SK-N-SH treated with all-trans-retinoic acid at 6 μM for 48 hours (cell line): ENCODE measurements around the gene AGMO.
"Not testable (repeated sequence)": the region's sequence is repeated elsewhere in the genome, so short reads cannot be mapped to it uniquely, and the experiment has no call there.

Source experiments
- ATAC-seq: fragments of 200-7000 bp; cut with Tn5 transposase; 3 replicates; pipeline ENCODE4 v1.9.1; 2020; ENCODE audit warnings: mild to moderate bottlenecking, moderate library complexity
- ARNTL ChIP-seq: fragments of 450-650 bp; formaldehyde crosslinking; IDR thresholded peaks from 2 replicates; pipeline ENCODE4 v1.5.0; 2020; ENCODE audit warnings: low read depth, mild to moderate bottlenecking, moderate library complexity, borderline replicate concordance
- BACH2 ChIP-seq: fragments of 250-450 bp; sonication (Bioruptor Pico); IDR thresholded peaks from 2 replicates; pipeline ENCODE4 v1.9.0; 2021; ENCODE audit warnings: mild to moderate bottlenecking, borderline replicate concordance
- ESRRG ChIP-seq: fragments of 250-450 bp; sonication (Bioruptor Pico); IDR thresholded peaks from 2 replicates; pipeline ENCODE4 v1.6.1; 2021; ENCODE audit warnings: mild to moderate bottlenecking
- GLIS3 ChIP-seq: fragments of 250-450 bp; sonication (Bioruptor Pico); IDR thresholded peaks from 2 replicates; pipeline ENCODE4 v1.5.0; 2020; ENCODE audit warnings: mild to moderate bottlenecking, moderate library complexity
- ISL1 ChIP-seq: fragments of 250-450 bp; sonication (Bioruptor Pico); IDR thresholded peaks from 2 replicates; pipeline ENCODE4 v2.1.2; 2022; ENCODE audit warnings: mild to moderate bottlenecking, moderate library complexity
- RARB ChIP-seq: fragments of 250-450 bp; sonication (Bioruptor Pico); IDR thresholded peaks from 2 replicates; pipeline ENCODE4 v1.8.0; 2021; ENCODE audit warnings: mild to moderate bottlenecking, moderate library complexity
- SNAI2 ChIP-seq: fragments of 250-450 bp; sonication (Bioruptor Pico); IDR thresholded peaks from 2 replicates; pipeline ENCODE4 v1.5.0; 2020; ENCODE audit warnings: mild to moderate bottlenecking, moderate library complexity
- TCF4 ChIP-seq: fragments of 250-450 bp; sonication (Bioruptor Pico); IDR thresholded peaks from 2 replicates; pipeline ENCODE4 v1.8.0; 2021; ENCODE audit warnings: mild to moderate bottlenecking, moderate library complexity, borderline replicate concordance
- TOX ChIP-seq: fragments of 250-450 bp; sonication (Bioruptor Pico); IDR thresholded peaks from 2 replicates; pipeline ENCODE4 v1.8.0; 2021; ENCODE audit warnings: mild to moderate bottlenecking, moderate library complexity, borderline replicate concordance
- ZC3H10 ChIP-seq: fragments of 250-450 bp; sonication (Bioruptor Pico); IDR thresholded peaks from 2 replicates; pipeline ENCODE4 v1.5.1; 2021; ENCODE audit warnings: mild to moderate bottlenecking, moderate library complexity
- ZFP3 ChIP-seq: fragments of 250-450 bp; sonication (Bioruptor Pico); IDR thresholded peaks from 2 replicates; pipeline ENCODE4 v1.5.0; 2020; ENCODE audit warnings: mild to moderate bottlenecking, moderate library complexity
- ZFP30 ChIP-seq: fragments of 450-650 bp; formaldehyde crosslinking; IDR thresholded peaks from 2 replicates; pipeline ENCODE4 v1.5.0; 2022; ENCODE audit warnings: mild to moderate bottlenecking, moderate library complexity
- ZNF565 ChIP-seq: fragments of 450-650 bp; formaldehyde crosslinking; conservative IDR thresholded peaks from 2 replicates; pipeline ENCODE4 v1.5.0; 2020; ENCODE audit warnings: low read depth, mild to moderate bottlenecking, moderate library complexity
- ZNF70 ChIP-seq: fragments of 450-650 bp; formaldehyde crosslinking; IDR thresholded peaks from 2 replicates; pipeline ENCODE4 v1.5.0; 2020; ENCODE audit warnings: mild to moderate bottlenecking, moderate library complexity
- ZNF8 ChIP-seq: fragments of 450-650 bp; formaldehyde crosslinking; IDR thresholded peaks from 2 replicates; pipeline ENCODE4 v1.5.0; 2020; ENCODE audit warnings: mild to moderate bottlenecking, moderate library complexity
- TF ChIP-seq, protein P1 (sequence below): fragments of 250-450 bp; sonication (Bioruptor Pico); IDR thresholded peaks from 2 replicates; pipeline ENCODE4 v1.8.0; 2020; ENCODE audit warnings: mild to moderate bottlenecking, moderate library complexity, borderline replicate concordance
- TF ChIP-seq, protein P2 (sequence below): fragments of 250-450 bp; sonication (Bioruptor Pico); IDR thresholded peaks from 2 replicates; pipeline ENCODE4 v1.5.0; 2020; ENCODE audit warnings: mild to moderate bottlenecking, moderate library complexity
- TF ChIP-seq, protein P3 (sequence below): fragments of 250-450 bp; sonication (Bioruptor Pico); IDR thresholded peaks from 2 replicates; pipeline ENCODE4 v1.5.1; 2021; ENCODE audit warnings: mild to moderate bottlenecking, moderate library complexity
- TF ChIP-seq, protein P4 (sequence below): fragments of 250-450 bp; sonication (Bioruptor Pico); IDR thresholded peaks from 2 replicates; pipeline ENCODE4 v1.5.1; 2020; ENCODE audit warnings: low read depth, mild to moderate bottlenecking, moderate library complexity

The AGMO gene

DNA sequence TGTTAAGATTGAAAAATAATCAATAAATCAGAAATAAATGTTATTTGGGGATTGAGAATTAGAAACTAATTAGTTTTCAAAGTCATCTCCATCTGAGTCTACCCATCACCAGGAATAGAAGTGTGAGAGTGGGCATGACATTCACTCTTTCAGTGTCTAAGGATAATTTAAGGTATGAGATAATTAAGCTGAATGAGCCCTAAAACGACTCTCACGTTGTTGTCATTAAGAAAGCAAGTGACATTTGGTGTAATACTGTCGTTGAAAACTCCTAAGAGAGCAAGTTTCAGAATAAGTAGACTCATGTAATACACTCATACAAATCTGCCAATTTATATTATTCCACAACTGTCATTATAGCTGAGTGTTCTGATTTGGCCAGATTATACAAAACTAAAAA, 7.1 kb downstream of the AGMO start:
- no peak for ATAC-seq
- no peak for TF ChIP-seq GLIS3 (CRISPR knock-in tag)
- TF ChIP-seq, protein P1, sequence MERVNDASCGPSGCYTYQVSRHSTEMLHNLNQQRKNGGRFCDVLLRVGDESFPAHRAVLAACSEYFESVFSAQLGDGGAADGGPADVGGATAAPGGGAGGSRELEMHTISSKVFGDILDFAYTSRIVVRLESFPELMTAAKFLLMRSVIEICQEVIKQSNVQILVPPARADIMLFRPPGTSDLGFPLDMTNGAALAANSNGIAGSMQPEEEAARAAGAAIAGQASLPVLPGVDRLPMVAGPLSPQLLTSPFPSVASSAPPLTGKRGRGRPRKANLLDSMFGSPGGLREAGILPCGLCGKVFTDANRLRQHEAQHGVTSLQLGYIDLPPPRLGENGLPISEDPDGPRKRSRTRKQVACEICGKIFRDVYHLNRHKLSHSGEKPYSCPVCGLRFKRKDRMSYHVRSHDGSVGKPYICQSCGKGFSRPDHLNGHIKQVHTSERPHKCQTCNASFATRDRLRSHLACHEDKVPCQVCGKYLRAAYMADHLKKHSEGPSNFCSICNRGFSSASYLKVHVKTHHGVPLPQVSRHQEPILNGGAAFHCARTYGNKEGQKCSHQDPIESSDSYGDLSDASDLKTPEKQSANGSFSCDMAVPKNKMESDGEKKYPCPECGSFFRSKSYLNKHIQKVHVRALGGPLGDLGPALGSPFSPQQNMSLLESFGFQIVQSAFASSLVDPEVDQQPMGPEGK = no peak
- TF ChIP-seq, protein P2, sequence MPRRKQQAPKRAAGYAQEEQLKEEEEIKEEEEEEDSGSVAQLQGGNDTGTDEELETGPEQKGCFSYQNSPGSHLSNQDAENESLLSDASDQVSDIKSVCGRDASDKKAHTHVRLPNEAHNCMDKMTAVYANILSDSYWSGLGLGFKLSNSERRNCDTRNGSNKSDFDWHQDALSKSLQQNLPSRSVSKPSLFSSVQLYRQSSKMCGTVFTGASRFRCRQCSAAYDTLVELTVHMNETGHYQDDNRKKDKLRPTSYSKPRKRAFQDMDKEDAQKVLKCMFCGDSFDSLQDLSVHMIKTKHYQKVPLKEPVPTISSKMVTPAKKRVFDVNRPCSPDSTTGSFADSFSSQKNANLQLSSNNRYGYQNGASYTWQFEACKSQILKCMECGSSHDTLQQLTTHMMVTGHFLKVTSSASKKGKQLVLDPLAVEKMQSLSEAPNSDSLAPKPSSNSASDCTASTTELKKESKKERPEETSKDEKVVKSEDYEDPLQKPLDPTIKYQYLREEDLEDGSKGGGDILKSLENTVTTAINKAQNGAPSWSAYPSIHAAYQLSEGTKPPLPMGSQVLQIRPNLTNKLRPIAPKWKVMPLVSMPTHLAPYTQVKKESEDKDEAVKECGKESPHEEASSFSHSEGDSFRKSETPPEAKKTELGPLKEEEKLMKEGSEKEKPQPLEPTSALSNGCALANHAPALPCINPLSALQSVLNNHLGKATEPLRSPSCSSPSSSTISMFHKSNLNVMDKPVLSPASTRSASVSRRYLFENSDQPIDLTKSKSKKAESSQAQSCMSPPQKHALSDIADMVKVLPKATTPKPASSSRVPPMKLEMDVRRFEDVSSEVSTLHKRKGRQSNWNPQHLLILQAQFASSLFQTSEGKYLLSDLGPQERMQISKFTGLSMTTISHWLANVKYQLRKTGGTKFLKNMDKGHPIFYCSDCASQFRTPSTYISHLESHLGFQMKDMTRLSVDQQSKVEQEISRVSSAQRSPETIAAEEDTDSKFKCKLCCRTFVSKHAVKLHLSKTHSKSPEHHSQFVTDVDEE (CRISPR knock-in tag) = no peak
- TF ChIP-seq ZNF8 (CRISPR knock-in tag) = no peak
- TF ChIP-seq SNAI2 (CRISPR knock-in tag) = no peak
- TF ChIP-seq ZNF70 (CRISPR knock-in tag) = no peak
- TF ChIP-seq ZC3H10 (CRISPR knock-in tag) = no peak
- TF ChIP-seq BACH2 = no peak
- no peak for TF ChIP-seq RARB (CRISPR knock-in tag)
- TF ChIP-seq TCF4 (CRISPR knock-in tag) = no peak
- TF ChIP-seq ZFP30 = no peak
- TF ChIP-seq ISL1 (CRISPR knock-in tag) = no peak
- TF ChIP-seq TOX (CRISPR knock-in tag) = no peak

DNA sequence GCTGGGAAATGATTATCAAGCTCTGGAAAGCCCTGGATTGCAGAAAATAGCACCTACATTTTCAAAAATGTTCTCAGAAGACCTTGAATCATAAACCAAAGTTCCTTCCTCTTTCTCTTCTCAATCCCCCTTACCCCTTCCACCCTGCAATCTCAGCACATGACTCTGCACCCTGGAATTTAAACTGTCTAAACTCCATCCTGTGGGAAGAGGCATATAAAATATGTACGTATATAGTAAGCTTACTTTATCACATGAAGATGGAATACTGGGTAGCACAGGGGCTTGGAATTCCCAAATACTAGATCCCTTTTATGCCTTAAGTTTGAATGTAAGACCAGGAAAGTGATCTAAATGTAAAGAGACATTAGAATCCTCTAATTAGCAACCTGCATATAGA, 7.7 kb downstream of the AGMO start:
- ATAC-seq = peak; percentile 75

DNA sequence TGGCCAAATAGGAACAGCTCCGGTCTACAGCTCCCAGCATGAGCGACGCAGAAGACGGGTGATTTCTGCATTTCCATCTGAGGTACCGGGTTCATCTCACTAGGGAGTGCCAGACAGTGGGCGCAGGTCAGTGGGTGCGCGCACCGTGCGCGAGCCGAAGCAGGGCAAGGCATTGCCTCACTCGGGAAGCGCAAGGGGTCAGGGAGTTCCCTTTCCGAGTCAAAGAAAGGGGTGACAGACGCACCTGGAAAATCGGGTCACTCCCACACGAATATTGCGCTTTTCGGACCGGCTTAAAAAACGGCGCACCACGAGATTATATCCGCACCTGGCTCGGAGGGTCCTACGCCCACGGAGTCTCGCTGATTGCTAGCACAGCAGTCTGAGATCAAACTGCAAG, 14.5 kb downstream of the AGMO start:
- not testable (repeated sequence) for ATAC-seq

More for the DNA sequence above, 7.7 kb downstream of the AGMO start:
- TF ChIP-seq ZFP30 (no peak), BACH2 (no peak), TCF4 (CRISPR knock-in tag) (no peak), ISL1 (CRISPR knock-in tag) (no peak), ZNF565 (no peak), ESRRG (CRISPR knock-in tag) (no peak), ZFP3 (CRISPR knock-in tag) (no peak), ARNTL (CRISPR knock-in tag) (no peak), SNAI2 (CRISPR knock-in tag) (no peak)
- TF ChIP-seq, protein P3, sequence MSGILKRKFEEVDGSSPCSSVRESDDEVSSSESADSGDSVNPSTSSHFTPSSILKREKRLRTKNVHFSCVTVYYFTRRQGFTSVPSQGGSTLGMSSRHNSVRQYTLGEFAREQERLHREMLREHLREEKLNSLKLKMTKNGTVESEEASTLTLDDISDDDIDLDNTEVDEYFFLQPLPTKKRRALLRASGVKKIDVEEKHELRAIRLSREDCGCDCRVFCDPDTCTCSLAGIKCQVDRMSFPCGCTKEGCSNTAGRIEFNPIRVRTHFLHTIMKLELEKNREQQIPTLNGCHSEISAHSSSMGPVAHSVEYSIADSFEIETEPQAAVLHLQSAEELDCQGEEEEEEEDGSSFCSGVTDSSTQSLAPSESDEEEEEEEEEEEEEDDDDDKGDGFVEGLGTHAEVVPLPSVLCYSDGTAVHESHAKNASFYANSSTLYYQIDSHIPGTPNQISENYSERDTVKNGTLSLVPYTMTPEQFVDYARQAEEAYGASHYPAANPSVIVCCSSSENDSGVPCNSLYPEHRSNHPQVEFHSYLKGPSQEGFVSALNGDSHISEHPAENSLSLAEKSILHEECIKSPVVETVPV (CRISPR knock-in tag) = no peak
- TF ChIP-seq, protein P1 = no peak

DNA sequence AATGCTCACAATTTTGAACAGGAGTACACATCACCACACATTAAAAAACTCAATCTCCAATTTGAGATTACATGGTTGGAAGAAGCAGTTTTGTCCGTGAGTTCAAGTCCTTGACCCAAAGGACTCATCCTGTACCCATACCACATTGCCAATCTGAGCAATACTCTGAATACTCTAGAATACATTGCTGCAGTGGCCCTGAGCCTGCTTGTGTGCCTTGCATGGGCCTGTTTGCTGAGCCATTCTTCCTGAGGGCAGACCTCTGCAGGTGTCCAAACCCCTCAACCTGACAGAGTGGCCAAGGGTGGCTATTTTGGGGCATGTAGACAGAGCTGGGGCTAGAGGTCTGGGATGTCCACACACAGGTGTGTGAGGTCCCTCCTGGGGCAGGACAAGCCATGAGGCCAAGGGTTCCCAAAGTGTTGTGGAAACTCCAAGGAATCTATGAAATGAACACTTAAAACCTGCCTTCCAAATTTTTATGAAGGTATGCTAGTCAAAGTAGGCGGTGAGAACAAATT, 15.5 kb downstream of the AGMO start:
- ATAC-seq = no peak
- TF ChIP-seq GLIS3 (CRISPR knock-in tag) = no peak
- TF ChIP-seq, protein P3 (CRISPR knock-in tag) = no peak
- no peak for TF ChIP-seq RARB (CRISPR knock-in tag)
- TF ChIP-seq ARNTL (CRISPR knock-in tag) = no peak
- TF ChIP-seq ISL1 (CRISPR knock-in tag) = no peak
- no peak for TF ChIP-seq ZFP30
- TF ChIP-seq, protein P4, sequence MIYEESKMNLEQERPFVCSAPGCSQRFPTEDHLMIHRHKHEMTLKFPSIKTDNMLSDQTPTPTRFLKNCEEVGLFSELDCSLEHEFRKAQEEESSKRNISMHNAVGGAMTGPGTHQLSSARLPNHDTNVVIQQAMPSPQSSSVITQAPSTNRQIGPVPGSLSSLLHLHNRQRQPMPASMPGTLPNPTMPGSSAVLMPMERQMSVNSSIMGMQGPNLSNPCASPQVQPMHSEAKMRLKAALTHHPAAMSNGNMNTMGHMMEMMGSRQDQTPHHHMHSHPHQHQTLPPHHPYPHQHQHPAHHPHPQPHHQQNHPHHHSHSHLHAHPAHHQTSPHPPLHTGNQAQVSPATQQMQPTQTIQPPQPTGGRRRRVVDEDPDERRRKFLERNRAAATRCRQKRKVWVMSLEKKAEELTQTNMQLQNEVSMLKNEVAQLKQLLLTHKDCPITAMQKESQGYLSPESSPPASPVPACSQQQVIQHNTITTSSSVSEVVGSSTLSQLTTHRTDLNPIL (CRISPR knock-in tag) = no peak
- TF ChIP-seq ZNF70 (CRISPR knock-in tag) = no peak
- TF ChIP-seq BACH2 = no peak
- TF ChIP-seq, protein P2 (CRISPR knock-in tag) = no peak
- TF ChIP-seq, protein P1 = no peak
- TF ChIP-seq ZFP3 (CRISPR knock-in tag) = no peak
